GM12878 (cell line): ENCODE measurements around the gene PDE6B. TPM values are rescaled to one million over a fixed set of nuclear protein-coding genes. Genes with fewer than 3 reads are reported as not detected.

ENCODE experiments used
- ATAC-seq: fragments of 200-7000 bp; cut with Tn5 transposase; 3 replicates; pipeline ENCODE4 v1.9.1; 2020; ENCODE audit warnings: mild to moderate bottlenecking, moderate library complexity
- BruUV-seq: library from RNA; stranded (reverse); fragments of 400-500 nt; replicated peaks from 2 replicates; lab custom pipeline; 2021; lab: Mats Ljungman, UMichigan
- CTCF ChIA-PET: fragments of 300-600 bp; sonication (Branson Sonifier 250); formaldehyde crosslinking; extraction: SDS; loops from one replicate; lab custom pipeline; 2021; ENCODE audit warnings: inconsistent platforms; lab: Yijun Ruan, JAX
- POLR2A ChIA-PET: fragments of 350-600 bp; formaldehyde crosslinking; extraction: SDS; loops from one replicate; lab custom pipeline; 2021; ENCODE audit warnings: inconsistent platforms; lab: Charles Lee
- RAD21 ChIA-PET: fragments of 300-600 bp; sonication (Branson Sonifier 250); formaldehyde crosslinking; loops from one replicate; lab custom pipeline; 2023; ENCODE audit warnings: antibody characterized with exemption; ENCODE audit not compliant: unreplicated experiment; lab: Charles Lee
- SMC1A ChIA-PET: fragments of 300-600 bp; sonication (Branson Sonifier 250); formaldehyde crosslinking; loops from one replicate; lab custom pipeline; 2023; ENCODE audit not compliant: unreplicated experiment, uncharacterized antibody; lab: Charles Lee
- DNase-seq: peaks from one replicate; pipeline ENCODE4 v3.0.0-alpha.2; 2011; ENCODE audit warnings: low read depth, low spot score
- FAIRE-seq: peaks from 3 replicates; lab custom pipeline; 2011; peaks lifted over from hg19 to GRCh38; lab: Jason Lieb, UNC
- H2AFZ ChIP-seq: 2 replicates; pipeline ENCODE4 v1.6.0; 2011; ENCODE audit warnings: low read depth, low read length, control low read depth; ENCODE audit not compliant: control insufficient read depth
- H3K27ac ChIP-seq: 2 replicates; pipeline ENCODE4 v1.5.1; 2011; ENCODE audit warnings: control low read depth; ENCODE audit not compliant: control insufficient read depth, insufficient read depth
- H3K27me3 ChIP-seq, 2 experiments: replicated peaks in 1 of 2; 2 replicates each; pipeline versions ENCODE4 v1.6.0 to v1.6.1; 2011; ENCODE audit warnings: low read length in 1 of 2; ENCODE audit not compliant: control insufficient read depth in 2 of 2, insufficient read depth in 2 of 2
- H3K36me3 ChIP-seq, 2 experiments: 2 replicates each; pipeline ENCODE4 v1.5.1; 2011; ENCODE audit warnings: low read length in 1 of 2; ENCODE audit not compliant: control insufficient read depth in 2 of 2, insufficient read depth in 2 of 2
- H3K4me1 ChIP-seq: 2 replicates; pipeline ENCODE4 v1.6.1; 2011; ENCODE audit warnings: mild to moderate bottlenecking, low read length, moderate library complexity, mixed read lengths; ENCODE audit not compliant: control insufficient read depth, insufficient read depth
- H3K4me2 ChIP-seq: 2 replicates; pipeline ENCODE4 v1.6.0; 2011; ENCODE audit warnings: control low read depth; ENCODE audit not compliant: control insufficient read depth, insufficient read depth
- H3K4me3 ChIP-seq: fragments of 200-600 bp; sonication (generic); 2 replicates; pipeline ENCODE4 v1.5.1; 2016
- H3K79me2 ChIP-seq: 2 replicates; pipeline ENCODE4 v1.6.0; 2011; ENCODE audit warnings: low read length; ENCODE audit not compliant: control insufficient read depth, insufficient read depth
- H3K9ac ChIP-seq: 2 replicates; pipeline ENCODE4 v1.8.0; 2011; ENCODE audit warnings: low read length, control low read depth, mixed read lengths; ENCODE audit not compliant: control insufficient read depth, insufficient read depth
- H3K9me3 ChIP-seq: replicated peaks from 3 replicates; pipeline ENCODE4 v1.5.1; 2011; ENCODE audit warnings: mild to moderate bottlenecking, low read length; ENCODE audit not compliant: control insufficient read depth, insufficient read depth
- H4K20me1 ChIP-seq: 2 replicates; pipeline ENCODE4 v1.6.0; 2011; ENCODE audit not compliant: control insufficient read depth, insufficient read depth
- CHD1 ChIP-seq: IDR thresholded peaks from 2 replicates; pipeline ENCODE4 v1.6.1; 2012; ENCODE audit warnings: low read depth, low read length, improper control_type of control experiment
- ELK1 ChIP-seq: IDR thresholded peaks from 2 replicates; pipeline ENCODE4 v1.6.1; 2012; ENCODE audit warnings: low read depth, low read length, improper control_type of control experiment
- FOXK2 ChIP-seq: fragments of 450-650 bp; IDR thresholded peaks from 2 replicates; pipeline ENCODE4 v1.6.1; 2017; ENCODE audit warnings: mild to moderate bottlenecking, moderate library complexity
- KAT2A ChIP-seq: conservative IDR thresholded peaks from 2 replicates; pipeline ENCODE4 v1.6.1; 2011; ENCODE audit warnings: low read depth, low read length; ENCODE audit not compliant: control insufficient read depth
- MEF2A ChIP-seq: IDR thresholded peaks from 2 replicates; pipeline ENCODE4 v1.6.1; 2011; ENCODE audit warnings: low read depth, mild to moderate bottlenecking, low read length, moderate library complexity; ENCODE audit not compliant: insufficient read depth
- MXI1 ChIP-seq: fragments of 150-350 bp; IDR thresholded peaks from 2 replicates; pipeline ENCODE4 v1.6.1; 2011; ENCODE audit warnings: low read depth, mild to moderate bottlenecking, inconsistent platforms, low read length, improper control_type of control experiment
- NR2C1 ChIP-seq: fragments of 450-650 bp; IDR thresholded peaks from 2 replicates; pipeline ENCODE4 v1.6.1; 2017; ENCODE audit warnings: antibody characterized with exemption, mild to moderate bottlenecking, moderate library complexity
- NR2F1 ChIP-seq: fragments of 450-650 bp; conservative IDR thresholded peaks from 2 replicates; pipeline ENCODE4 v1.6.1; 2017; ENCODE audit warnings: mild to moderate bottlenecking
- POU2F2 ChIP-seq: IDR thresholded peaks from 3 replicates; pipeline ENCODE4 v1.6.1; 2011; ENCODE audit warnings: low read depth, mild to moderate bottlenecking, low read length, borderline replicate concordance
- SUPT20H ChIP-seq: IDR thresholded peaks from 2 replicates; pipeline ENCODE4 v1.6.1; 2011; ENCODE audit warnings: low read depth, mild to moderate bottlenecking, low read length, moderate library complexity, borderline replicate concordance; ENCODE audit not compliant: control insufficient read depth
- TBL1XR1 ChIP-seq: IDR thresholded peaks from 2 replicates; pipeline ENCODE4 v1.6.1; 2012; ENCODE audit warnings: low read depth, low read length, improper control_type of control experiment
- USF1 ChIP-seq: IDR thresholded peaks from 2 replicates; pipeline ENCODE4 v1.6.1; 2011; ENCODE audit warnings: borderline replicate concordance, low read depth, mild to moderate bottlenecking, moderate library complexity, mixed read lengths, low read length; ENCODE audit not compliant: insufficient read depth; ENCODE audit errors: extremely low read length
- ZBTB33 ChIP-seq: fragments of 450-650 bp; IDR thresholded peaks from 2 replicates; pipeline ENCODE4 v1.6.1; 2017; ENCODE audit warnings: mild to moderate bottlenecking
- WGBS: methylation state at CpG from one replicate; pipeline ENCODE4 v1.1.6; 2016; ENCODE audit warnings: low lambda C conversion rate; ENCODE audit not compliant: insufficient replicate concordance, insufficient coverage; ENCODE audit errors: missing lambda C conversion rate; 5-methylcytosine and 5-hydroxymethylcytosine counted together
- in situ Hi-C: fragments of 300-500 bp; cut with MboI; formaldehyde crosslinking; loops from 9 replicates; pipeline ENCODE4 v1.14.3; 2018; ENCODE audit warnings: mixed read lengths
- intact Hi-C: fragments of 100-400 bp; cut with micrococcal nuclease; formaldehyde crosslinking; loops from one replicate; pipeline ENCODE4 v1.14.2; 2022; ENCODE audit not compliant: unreplicated experiment
- polyA plus RNA-seq, 11 experiments: library from polyadenylated mRNA; depleted of rRNA in 4 of 11; unstranded in 6 of 11; stranded (reverse) in 5 of 11; fragments of >200 nt; fragmentation: Nextera tagmentation in 4 of 11; fragmentation: Illumina TruSeq in 1 of 11; extraction: Ambion mirVana in 4 of 11; extraction: Trizol in 1 of 11; gene quantifications; 1 replicate in 1 of 11; 2 replicates in 10 of 11; pipeline versions ENCODE4 v1.2.1 to v1.2.3, GENCODE V29; 2011 to 2016; ENCODE audit warnings: inconsistent platforms in 2 of 11, missing spikeins in 2 of 11, low read depth in 1 of 11
- total RNA-seq, 4 experiments: library from RNA; depleted of rRNA in 3 of 4; stranded (reverse); fragments of >200 nt in 3 of 4; fragmentation: Illumina TruSeq in 1 of 4; extraction: Trizol in 1 of 4; gene quantifications; 2 replicates each; pipeline versions ENCODE4 v1.2.1 to v1.2.3, GENCODE V29; 2013 to 2021

Gene PDE6B
- total and polyA plus RNA-seq, 10 of the 15 experiments (the other 5 are each of a cell fraction or from before 2014, with no cell fraction given) = 2.6 to 6.4 (median 3.8) TPM

- no peaks in the 10 kb centered on the region; the same call in 2 of the 3 replicates for H3K9me3 ChIP-seq
- in situ Hi-C loops (no loop called here), intact Hi-C loops (no loop called here)
- ATAC-seq = no peak
- H3K9ac ChIP-seq = no peak overlapping the region
- no peak overlapping the region for H3K27ac ChIP-seq
- H3K4me3 ChIP-seq = no peak overlapping the region
- H3K27me3 ChIP-seq = no peaks in the 10 kb centered on the region
- no peaks in the 10 kb centered on the region for H4K20me1 ChIP-seq
- FAIRE-seq = no peak
- POLR2A ChIA-PET = no interaction called here
- H3K4me1 ChIP-seq = no peaks in the 10 kb centered on the region
- no peak overlapping the region for H2AFZ ChIP-seq
- no TSS peak for BruUV-seq
- no peak for TF ChIP-seq CHD1
- no peak for TF ChIP-seq MEF2A
- TF ChIP-seq MXI1 = no peak
- no peak for TF ChIP-seq POU2F2
- no peak for TF ChIP-seq TBL1XR1
- no peak for TF ChIP-seq NR2C1
- no peak for TF ChIP-seq ELK1
- no peak for TF ChIP-seq KAT2A
- TF ChIP-seq FOXK2 = no peak
- TF ChIP-seq USF1 = no peak
- TF ChIP-seq ZBTB33 = no peak
- no peak for TF ChIP-seq SUPT20H
- TF ChIP-seq NR2F1 = no peak
- WGBS = 85% methylated on average over 17 of the region's 17 CpGs
- RAD21 ChIA-PET = no interaction called here
- no peak for DNase-seq
- H3K79me2 ChIP-seq = no peaks in the 10 kb centered on the region
- no peaks in the 10 kb centered on the region for H3K36me3 ChIP-seq
- CTCF ChIA-PET = no interaction called here
- SMC1A ChIA-PET = no interaction called here
- no peak overlapping the region for H3K4me2 ChIP-seq
Measured at GRCh38 chr4:654503-654845, 29.1 kb downstream of the PDE6B start.
